GM18907 (cell line): ENCODE results near the gene FGF2.

Experiments
- ATAC-seq: cut with Tn5 transposase; IDR thresholded peaks from one replicate; pipeline ENCODE4 v1.9.1; 2021; ENCODE audit warnings: mild to moderate bottlenecking, moderate library complexity; ENCODE audit not compliant: unreplicated experiment

Gene FGF2

GRCh38 chr4:122889726-122890125 lies 63.1 kb downstream of the FGF2 start:
- ATAC-seq = no peak

- no peak for ATAC-seq
Measured at GRCh38 chr4:122890147-122890795, 63.6 kb downstream of the FGF2 start.

GRCh38 chr4:122894827-122895226 lies 68.2 kb downstream of the FGF2 start:
- no peak for ATAC-seq

GRCh38 chr4:122895336-122895995 lies 68.8 kb downstream of the FGF2 start:
- no peak for ATAC-seq

- no peak for ATAC-seq
Measured at GRCh38 chr4:122896270-122896669, 69.6 kb downstream of the FGF2 start.

- no peak for ATAC-seq
Measured at GRCh38 chr4:122898370-122899150, 71.9 kb downstream of the FGF2 start.

- ATAC-seq = no peak
Measured at GRCh38 chr4:122899682-122900081, 73.1 kb downstream of the FGF2 start.

GRCh38 chr4:122900314-122900713 lies 73.7 kb downstream of the FGF2 start:
- ATAC-seq = no peak

GRCh38 chr4:122901247-122902010 lies 74.8 kb downstream of the FGF2 start:
- no peak for ATAC-seq

- no peak for ATAC-seq
Measured at GRCh38 chr4:122903766-122904288, 77.2 kb downstream of the FGF2 start.

- ATAC-seq = no peak
Measured at GRCh38 chr4:122906859-122907305, 80.3 kb downstream of the FGF2 start.

GRCh38 chr4:122908223-122908622 lies 81.6 kb downstream of the FGF2 start:
- ATAC-seq = no peak

GRCh38 chr4:122909683-122910082 lies 83.1 kb downstream of the FGF2 start:
- no peak for ATAC-seq

GRCh38 chr4:122911588-122911987 lies 85.0 kb downstream of the FGF2 start:
- ATAC-seq = no peak

GRCh38 chr4:122912810-122913575 lies 86.4 kb downstream of the FGF2 start:
- ATAC-seq = no peak

- peak; percentile 91 for ATAC-seq
Measured at GRCh38 chr4:122914292-122914904, 87.8 kb downstream of the FGF2 start.

- no peak for ATAC-seq
Measured at GRCh38 chr4:122914938-122915337, 88.3 kb downstream of the FGF2 start.

GRCh38 chr4:122917731-122918130 lies 91.1 kb downstream of the FGF2 start:
- ATAC-seq = no peak

- no peak for ATAC-seq
Measured at GRCh38 chr4:122920473-122920872, 93.8 kb downstream of the FGF2 start.

- no peak for ATAC-seq
Measured at GRCh38 chr4:122921300-122921699, 94.7 kb downstream of the FGF2 start.
